ENCODE measurements around the gene INPP5E. TPM values are rescaled to one million over a fixed set of nuclear protein-coding genes. Genes with fewer than 3 reads are reported as not detected.
"Not testable (repeated sequence)": the region's sequence is repeated elsewhere in the genome, so short reads cannot be mapped to it uniquely, and the experiment has no call there.

The INPP5E gene
- total RNA-seq, 1 experiment from 2014 or later = 18.3 TPM

DNA sequence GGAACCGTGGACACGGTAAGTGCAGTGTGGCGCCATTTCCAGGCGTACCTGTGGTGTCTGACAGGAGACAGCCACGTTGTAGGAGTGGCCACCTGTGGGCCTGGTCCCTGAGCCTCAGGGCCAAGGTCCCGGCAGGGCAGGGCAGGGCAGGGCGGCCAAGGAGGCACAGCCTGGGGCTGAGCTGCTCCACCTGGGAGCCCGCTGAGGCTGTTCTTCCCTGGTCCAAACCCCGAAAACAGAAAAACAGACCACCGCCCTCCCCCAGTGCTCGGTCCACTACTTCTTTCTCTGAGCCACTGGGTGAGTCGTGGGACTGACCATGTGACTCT is 20.6 kb downstream of the INPP5E start:
- Histone ChIP-seq H3K36me3 (peaks cover 95% of the 10 kb centered on the region), H3K9me3 (replicated peaks) (no peaks in the 10 kb centered on the region), H3K27me3 (no peaks in the 10 kb centered on the region)

DNA sequence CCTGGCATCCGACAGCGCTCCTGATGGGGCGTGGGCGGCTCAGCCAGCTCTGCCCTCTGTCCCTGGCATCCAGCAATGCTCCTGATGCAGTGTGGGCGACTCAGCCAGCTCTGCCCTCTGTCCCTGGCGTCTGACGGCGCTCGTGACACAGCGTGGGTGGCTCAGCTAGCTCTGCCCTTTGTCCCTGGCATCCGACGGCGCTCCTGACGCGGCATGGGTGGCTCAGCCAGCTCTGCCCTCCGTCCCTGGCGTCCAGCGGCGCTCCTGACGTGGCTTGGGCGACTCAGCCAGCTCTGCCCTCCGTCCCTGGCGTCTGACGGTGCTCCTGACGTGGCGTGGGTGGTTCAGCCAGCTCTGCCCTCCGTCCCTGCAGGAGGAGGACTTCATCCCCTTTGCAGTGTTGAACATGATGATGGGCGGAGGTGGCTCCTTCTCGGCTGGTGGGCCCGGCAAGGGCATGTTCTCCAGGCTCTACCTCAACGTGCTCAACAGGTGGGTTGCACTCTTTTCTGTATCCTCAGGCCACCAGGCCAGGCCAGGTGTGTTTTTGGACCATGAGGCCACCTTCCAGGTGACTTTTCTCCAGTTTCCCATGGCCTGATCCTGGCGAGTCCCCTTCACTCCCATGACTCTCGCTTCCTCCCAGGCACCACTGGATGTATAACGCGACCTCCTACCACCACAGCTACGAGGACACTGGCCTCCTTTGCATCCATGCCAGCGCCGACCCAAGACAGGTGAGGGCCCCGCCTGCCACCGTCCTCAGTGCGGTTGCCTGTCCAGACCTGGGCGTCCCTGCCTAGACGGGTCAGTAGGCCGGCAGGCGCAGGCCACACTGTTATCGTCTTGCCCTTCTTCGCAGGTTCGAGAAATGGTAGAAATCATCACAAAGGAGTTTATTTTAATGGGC is 21.2 kb downstream of the INPP5E start:
- H3K9me3 ChIP-seq (replicated peaks) = no peaks in the 10 kb centered on the region
- peaks cover 96% of the 10 kb centered on the region for H3K36me3 ChIP-seq
- no peak overlapping the region for H3K4me3 ChIP-seq
- no peak for DNase-seq
- no peaks in the 10 kb centered on the region for H3K4me1 ChIP-seq
- H3K27ac ChIP-seq = no peak overlapping the region
- H3K27me3 ChIP-seq = no peaks in the 10 kb centered on the region

More for the DNA sequence above, 20.6 kb downstream of the INPP5E start:
- no peak overlapping the region for H3K27ac ChIP-seq
- no peaks in the 10 kb centered on the region for H3K4me1 ChIP-seq
- DNase-seq = no peak
- no peak overlapping the region for H3K4me3 ChIP-seq

DNA sequence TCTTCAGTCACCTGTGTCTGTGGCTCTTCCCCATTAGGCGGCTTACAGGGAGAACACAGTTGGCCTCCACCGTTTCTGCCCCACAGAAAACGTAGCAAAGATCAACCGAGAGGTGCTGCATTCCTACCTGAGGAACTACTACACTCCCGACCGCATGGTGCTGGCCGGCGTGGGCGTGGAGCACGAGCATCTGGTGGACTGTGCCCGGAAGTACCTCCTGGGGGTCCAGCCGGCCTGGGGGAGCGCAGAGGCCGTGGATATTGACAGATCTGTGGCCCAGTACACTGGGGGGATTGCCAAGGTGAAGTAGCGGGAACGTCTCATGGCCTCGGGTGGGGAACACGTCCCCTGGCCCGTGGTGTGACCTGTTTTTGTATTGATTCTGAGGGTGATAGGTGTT is 22.7 kb downstream of the INPP5E start:
- H3K9me3 ChIP-seq (replicated peaks) = no peaks in the 10 kb centered on the region
- no peaks in the 10 kb centered on the region for H3K27me3 ChIP-seq
- H3K4me1 ChIP-seq = no peaks in the 10 kb centered on the region; the same call in 1 of the 2 replicates
- peaks cover 96% of the 10 kb centered on the region for H3K36me3 ChIP-seq
- no peak overlapping the region for H3K4me3 ChIP-seq
- H3K27ac ChIP-seq = no peak overlapping the region
- no peak for DNase-seq

DNA sequence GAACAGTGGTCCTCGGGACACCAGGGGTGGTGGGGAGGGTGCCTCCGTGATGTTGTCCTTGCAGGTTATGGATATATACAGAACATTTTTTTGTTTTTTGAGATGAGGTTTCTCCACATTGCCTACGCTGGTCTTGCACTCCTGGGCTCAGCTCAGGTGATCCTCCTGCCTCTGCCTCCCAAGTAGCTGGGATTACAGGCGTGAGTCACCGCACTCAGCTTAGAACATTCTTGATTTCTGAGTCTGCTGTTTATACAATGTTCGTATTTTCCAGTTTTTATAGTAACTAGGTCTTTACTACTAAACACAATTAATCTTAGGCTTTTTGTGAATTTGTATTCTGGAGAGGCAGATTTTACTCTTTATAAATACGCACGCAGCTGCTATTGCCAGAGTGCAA is 23.2 kb downstream of the INPP5E start:
- Histone ChIP-seq H3K4me3 (no peak overlapping the region), H3K27ac (no peak overlapping the region), H3K9me3 (replicated peaks) (no peaks in the 10 kb centered on the region), H3K4me1 (peaks cover 3% of the 10 kb centered on the region), H3K36me3 (peaks cover 91% of the 10 kb centered on the region), H3K27me3 (no peaks in the 10 kb centered on the region)
- DNase-seq = no peak

DNA sequence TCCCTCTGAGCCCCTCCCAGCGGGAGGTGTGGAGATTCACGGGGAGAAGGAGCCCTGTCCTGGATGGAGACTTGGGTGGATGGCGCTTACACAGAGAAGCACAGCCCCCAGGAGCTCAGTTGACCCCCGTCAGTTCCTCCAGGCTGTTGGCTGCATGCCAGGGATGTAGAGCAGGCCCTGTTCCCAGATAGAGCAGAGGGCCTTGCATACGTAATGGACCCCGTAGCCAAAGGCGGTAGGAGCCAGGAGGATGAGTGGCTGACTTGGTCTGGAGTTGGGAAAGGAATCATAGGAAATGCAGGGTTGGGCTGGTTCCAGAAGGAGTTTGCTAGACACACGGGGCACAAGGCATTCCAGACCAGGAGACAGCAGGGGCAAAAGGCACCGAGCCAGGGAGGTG is 26.7 kb downstream of the INPP5E start:
- Histone ChIP-seq H3K4me1 (peaks cover 5% of the 10 kb centered on the region), H3K27ac (no peak overlapping the region), H3K27me3 (no peaks in the 10 kb centered on the region), H3K4me3 (no peak overlapping the region), H3K36me3 (peaks cover 58% of the 10 kb centered on the region), H3K9me3 (replicated peaks) (no peaks in the 10 kb centered on the region)
- DNase-seq = no peak

DNA sequence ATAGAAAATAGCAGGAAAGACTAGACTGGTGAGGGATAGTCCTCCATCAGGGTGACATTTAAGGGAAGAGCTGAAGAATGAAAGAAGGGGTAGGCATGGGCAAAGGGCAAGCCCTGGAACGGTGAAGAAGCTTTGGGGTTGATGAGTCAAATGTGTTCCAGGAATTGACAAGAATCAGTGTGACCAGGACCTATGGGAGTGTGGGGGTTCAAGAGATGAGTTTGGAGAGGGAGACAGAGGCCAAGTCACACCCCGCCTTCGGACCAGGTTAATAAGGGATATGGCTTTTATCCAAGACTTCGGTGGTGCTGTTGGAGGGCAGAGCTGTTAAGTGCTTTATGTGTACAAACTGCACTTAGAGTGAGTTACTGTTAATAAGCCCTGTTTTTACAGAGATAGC is 28.3 kb downstream of the INPP5E start:
- no peak overlapping the region; the same call in 1 of the 2 replicates for H3K27ac ChIP-seq
- H3K36me3 ChIP-seq = peaks cover 54% of the 10 kb centered on the region

DNA sequence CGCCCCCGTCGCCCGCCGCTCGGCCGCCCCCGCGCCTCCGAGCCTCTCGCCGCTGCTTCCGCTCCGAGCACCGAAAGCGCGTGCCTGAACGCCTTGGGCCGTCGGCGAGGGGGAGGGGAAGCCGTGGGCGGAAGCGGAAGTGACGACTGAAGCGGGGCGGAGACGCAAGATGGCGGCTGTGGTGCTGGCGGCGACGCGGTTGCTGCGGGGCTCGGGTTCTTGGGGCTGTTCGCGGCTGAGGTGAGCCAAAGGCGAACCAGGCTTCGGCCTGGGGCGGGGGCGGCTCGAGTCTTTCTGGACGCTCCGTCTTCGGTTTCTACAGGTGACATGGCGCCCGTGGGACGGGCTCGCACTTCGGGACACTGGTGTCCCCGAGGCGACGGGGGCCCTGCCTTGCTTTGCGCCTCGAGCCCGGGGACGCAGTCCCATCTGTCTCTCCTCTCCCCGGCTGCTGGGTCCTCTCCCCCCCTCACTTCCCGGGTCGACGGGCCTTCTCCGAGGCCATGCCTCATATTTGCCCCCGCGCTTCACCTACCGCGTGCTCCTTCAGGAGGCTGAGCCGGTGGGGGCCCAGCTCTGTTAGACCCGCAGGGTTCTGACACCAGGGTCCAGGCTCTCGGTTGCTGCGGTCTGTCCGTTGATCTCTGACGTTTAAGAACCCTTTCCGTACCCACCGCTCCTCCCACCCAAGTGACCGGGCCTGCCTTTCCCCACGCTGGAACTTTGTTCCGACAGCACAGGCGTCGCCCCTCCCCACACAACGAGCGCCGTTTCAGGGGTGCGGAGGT is 29.0 kb downstream of the INPP5E start, which contains the start of the genes ENTR1 and PMPCA:
Gene ENTR1, minus strand, starts transcription at position 115 of the 788 bp plus-strand sequence. CDS start 217 bp downstream, outside the sequence.
Gene PMPCA, plus strand, starts transcription at position 159 of the 788 bp plus-strand sequence. Its CDS starts 11 bp downstream, at position 170.
- Histone ChIP-seq H3K36me3 (peaks cover 54% of the 10 kb centered on the region), H3K4me1 (peaks cover 5% of the 10 kb centered on the region), H3K27ac (peak within 1 kb of the TSS; percentile 68), H3K9me3 (replicated peaks) (no peaks in the 10 kb centered on the region), H3K27me3 (no peaks in the 10 kb centered on the region), H3K4me3 (peak within 1 kb of the TSS; percentile 94)
- peak; percentile 92 for DNase-seq

More for the DNA sequence above, 28.3 kb downstream of the INPP5E start:
- Histone ChIP-seq H3K4me1 (peaks cover 5% of the 10 kb centered on the region), H3K4me3 (peak overlapping the region; percentile 94), H3K9me3 (replicated peaks) (no peaks in the 10 kb centered on the region), H3K27me3 (no peaks in the 10 kb centered on the region)
- DNase-seq = no peak

DNA sequence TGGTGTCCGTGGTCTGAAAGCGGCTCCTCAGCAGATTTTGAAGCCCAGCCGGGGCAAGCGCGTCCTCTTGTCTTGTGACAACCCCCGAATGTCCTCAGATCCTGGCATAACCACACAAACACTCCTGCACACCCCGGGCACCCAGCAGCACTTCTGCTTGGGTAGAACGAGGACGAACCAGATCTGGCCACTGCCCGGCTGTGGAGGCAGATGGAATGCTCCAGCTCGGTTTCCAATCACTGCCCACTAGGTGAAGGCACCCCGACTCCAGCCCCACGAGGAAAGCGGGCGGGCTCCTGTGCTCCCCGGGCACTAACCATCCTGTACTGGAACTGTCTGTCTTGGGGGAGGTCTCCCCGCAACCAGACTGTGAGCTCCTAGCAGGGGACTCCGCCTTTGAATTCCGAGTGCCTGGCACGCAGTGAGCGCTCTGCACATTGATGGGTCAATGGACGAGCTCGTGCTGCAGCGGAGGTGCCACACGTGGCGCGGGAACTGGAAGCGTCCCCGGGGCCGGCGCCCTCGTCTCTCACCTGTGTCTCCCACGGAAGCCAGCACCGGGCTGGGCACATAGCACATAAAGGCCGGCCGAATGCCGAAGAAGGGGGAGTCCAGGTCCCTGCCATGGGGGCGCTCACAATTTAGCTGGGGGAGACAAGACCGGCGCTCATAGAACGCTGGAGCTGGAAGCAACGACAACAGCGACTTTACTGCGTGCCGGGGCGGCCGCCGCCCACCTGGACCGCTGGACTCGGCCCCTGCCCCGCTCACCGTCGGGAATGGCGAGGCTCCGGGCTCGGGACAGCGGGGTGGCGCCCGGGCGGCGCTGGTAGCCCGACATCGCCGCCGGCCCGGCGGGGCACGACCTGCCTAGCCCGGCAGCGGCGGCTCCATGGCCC is 29.8 kb downstream of the INPP5E start:
- DNase-seq = peak in 1 of 2 experiments; percentile 29
- H3K27me3 ChIP-seq = no peaks in the 10 kb centered on the region

DNA sequence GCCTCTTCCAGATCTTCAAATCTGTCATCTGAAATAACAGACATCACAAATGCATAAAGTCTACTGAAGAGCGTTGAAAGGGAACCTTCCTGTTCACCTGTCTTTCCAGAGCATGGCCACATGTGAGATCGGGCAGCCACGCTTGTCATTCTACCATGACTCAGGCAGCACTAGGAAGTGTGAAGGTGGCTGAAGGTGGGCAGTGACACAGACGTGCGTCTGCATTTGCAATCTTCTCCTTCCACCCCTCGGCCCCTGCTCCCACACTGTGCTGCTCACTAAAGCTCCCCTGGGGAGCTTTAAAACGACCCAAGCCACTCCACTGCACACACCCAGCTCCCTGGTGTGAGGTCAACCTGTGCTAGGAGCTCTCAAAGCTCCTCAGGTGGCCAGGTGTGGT is 31.7 kb downstream of the INPP5E start:
- H3K4me3 ChIP-seq = no peak overlapping the region
- no peak overlapping the region for H3K27ac ChIP-seq
- no peaks in the 10 kb centered on the region for H3K9me3 ChIP-seq (replicated peaks)
- DNase-seq = no peak
- peaks cover 5% of the 10 kb centered on the region for H3K4me1 ChIP-seq
- no peaks in the 10 kb centered on the region for H3K27me3 ChIP-seq
- peaks cover 43% of the 10 kb centered on the region for H3K36me3 ChIP-seq

More for the DNA sequence above, 29.8 kb downstream of the INPP5E start:
- peak overlapping the region; percentile 94 for H3K4me3 ChIP-seq
- H3K27ac ChIP-seq = peak overlapping the region; percentile 42; the same call in 1 of the 2 replicates
- H3K4me1 ChIP-seq = peaks cover 5% of the 10 kb centered on the region
- peaks cover 52% of the 10 kb centered on the region for H3K36me3 ChIP-seq
- no peaks in the 10 kb centered on the region for H3K9me3 ChIP-seq (replicated peaks)

DNA sequence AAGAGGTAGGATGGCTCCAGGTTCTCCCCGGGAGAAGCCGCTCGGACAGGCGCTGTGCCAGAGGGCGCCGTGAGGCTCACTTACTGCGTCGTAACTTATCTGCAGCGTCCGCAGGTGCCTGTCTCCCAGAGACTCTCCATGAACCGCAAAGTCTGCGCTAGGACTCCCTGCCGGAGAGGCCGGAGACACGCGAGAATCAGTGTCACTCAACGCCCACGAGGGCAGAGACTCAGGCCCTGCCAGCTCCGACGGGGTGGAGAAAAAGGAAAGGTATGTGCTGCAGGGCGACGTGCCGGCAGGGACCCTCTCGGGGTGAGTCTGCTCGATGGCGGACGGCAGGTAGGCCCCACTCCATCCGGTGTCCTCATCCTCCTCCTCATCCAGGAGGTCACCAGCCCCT is 32.6 kb downstream of the INPP5E start:
- H3K4me3 ChIP-seq; H3K4me1 ChIP-seq; H3K27me3 ChIP-seq; H3K9me3 ChIP-seq (replicated peaks); DNase-seq; H3K27ac ChIP-seq: not testable (repeated sequence)
- H3K36me3 ChIP-seq = peaks cover 35% of the 10 kb centered on the region

DNA sequence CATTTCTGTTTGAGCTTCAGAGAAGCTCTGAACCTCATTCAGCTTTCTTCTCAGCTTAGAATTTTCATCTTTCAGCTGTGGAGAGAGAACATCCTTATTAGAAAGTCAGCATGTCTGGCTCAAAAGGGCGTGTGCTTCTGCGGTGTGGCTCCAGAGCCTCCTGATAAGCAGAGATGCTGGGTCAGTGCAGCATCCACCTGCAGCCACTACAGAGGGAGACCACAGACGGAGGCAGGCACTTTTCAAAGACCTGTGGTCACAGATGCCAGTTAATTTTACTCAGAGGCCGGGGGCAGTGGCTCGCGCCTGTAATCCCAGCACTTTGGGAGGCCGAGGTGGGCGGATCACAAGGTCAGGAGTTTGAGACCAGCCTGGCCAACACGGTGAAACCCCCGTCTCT is 33.7 kb downstream of the INPP5E start:
- peaks cover 34% of the 10 kb centered on the region for H3K36me3 ChIP-seq
- H3K27ac ChIP-seq; H3K9me3 ChIP-seq (replicated peaks); H3K27me3 ChIP-seq; DNase-seq; H3K4me3 ChIP-seq; H3K4me1 ChIP-seq: not testable (repeated sequence)

DNA sequence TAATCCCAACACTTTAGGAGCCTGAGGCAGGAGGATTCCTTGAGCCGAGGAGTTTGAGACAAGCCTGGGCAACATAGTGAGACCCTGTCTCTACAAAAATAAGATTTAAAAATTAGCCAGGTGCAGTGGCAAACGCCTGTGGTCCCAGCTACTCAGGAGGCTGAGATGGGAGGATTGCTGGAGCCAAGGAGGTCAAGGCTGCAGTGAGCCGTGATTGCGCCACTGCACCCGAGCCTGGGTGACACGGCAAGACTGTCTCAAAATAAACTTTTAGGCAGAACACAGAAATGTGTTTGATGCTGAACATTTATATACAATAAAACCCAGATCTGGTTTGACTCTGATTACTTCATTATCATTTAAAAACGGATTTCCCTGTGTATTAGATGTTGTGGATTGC is 34.2 kb downstream of the INPP5E start:
- DNase-seq = no peak
- Histone ChIP-seq H3K27me3 (no peaks in the 10 kb centered on the region), H3K9me3 (replicated peaks) (no peaks in the 10 kb centered on the region), H3K4me3 (no peak overlapping the region), H3K36me3 (peaks cover 34% of the 10 kb centered on the region), H3K27ac (no peak overlapping the region), H3K4me1 (no peaks in the 10 kb centered on the region; the same call in 1 of the 2 replicates)

DNA sequence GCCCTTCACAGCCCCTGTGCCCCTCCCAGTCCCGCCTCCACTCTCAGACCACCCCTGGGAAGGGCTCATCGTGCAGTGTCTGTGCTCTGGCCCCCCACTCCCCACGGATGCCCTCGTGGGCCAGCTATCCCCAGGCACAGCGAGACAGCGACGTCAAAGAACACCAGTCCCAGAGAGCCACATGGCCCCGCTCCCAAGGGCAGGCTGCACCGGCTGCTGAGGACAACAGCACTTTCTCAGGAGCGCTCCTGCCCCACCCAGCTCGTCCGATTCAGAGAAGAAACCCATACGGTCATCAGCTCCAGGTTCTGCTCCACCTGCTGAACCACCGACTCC is 34.9 kb downstream of the INPP5E start:
- H3K27ac ChIP-seq = no peak overlapping the region
- no peaks in the 10 kb centered on the region for H3K27me3 ChIP-seq
- peaks cover 34% of the 10 kb centered on the region for H3K36me3 ChIP-seq
- H3K4me1 ChIP-seq = no peaks in the 10 kb centered on the region; the same call in 1 of the 2 replicates
- DNase-seq = no peak
- no peak overlapping the region for H3K4me3 ChIP-seq
- no peaks in the 10 kb centered on the region for H3K9me3 ChIP-seq (replicated peaks)
